WTC11 (cell line): ENCODE results near the gene MTHFS.

Experiments
- ATF2 ChIP-seq: sonication (generic); formaldehyde crosslinking; IDR thresholded peaks from 2 replicates; pipeline ENCODE4 v1.8.1; 2022; ENCODE audit warnings: low read depth, missing genetic modification reagents, borderline replicate concordance
- CTCF ChIP-seq: fragments of 200-600 bp; IDR thresholded peaks from 2 replicates; pipeline ENCODE4 v1.8.0; 2022; ENCODE audit warnings: antibody characterized with exemption
- E2F4 ChIP-seq: sonication (generic); formaldehyde crosslinking; IDR thresholded peaks from 2 replicates; pipeline ENCODE4 v1.8.1; 2022; ENCODE audit warnings: low read depth, mild to moderate bottlenecking, moderate library complexity, missing genetic modification reagents, borderline replicate concordance
- ETV6 ChIP-seq: sonication (generic); formaldehyde crosslinking; IDR thresholded peaks from 2 replicates; pipeline ENCODE4 v1.8.1; 2022; ENCODE audit warnings: mild to moderate bottlenecking, missing genetic modification reagents
- FOXP4 ChIP-seq: sonication (generic); formaldehyde crosslinking; IDR thresholded peaks from 2 replicates; pipeline ENCODE4 v1.8.0; 2022; ENCODE audit warnings: mild to moderate bottlenecking, missing genetic modification reagents
- GTF2I ChIP-seq: fragments of 250-450 bp; sonication (Bioruptor Pico); conservative IDR thresholded peaks from 2 replicates; pipeline ENCODE4 v1.4.0; 2021; ENCODE audit warnings: mild to moderate bottlenecking
- MLX ChIP-seq: sonication (generic); formaldehyde crosslinking; IDR thresholded peaks from 2 replicates; pipeline ENCODE4 v1.8.1; 2023; ENCODE audit warnings: mild to moderate bottlenecking, missing genetic modification reagents, moderate library complexity
- SP1 ChIP-seq: sonication (generic); formaldehyde crosslinking; conservative IDR thresholded peaks from 2 replicates; pipeline ENCODE4 v1.8.1; 2022; ENCODE audit warnings: missing genetic modification reagents
- ZNF263 ChIP-seq: sonication (generic); formaldehyde crosslinking; IDR thresholded peaks from 2 replicates; pipeline ENCODE4 v1.8.1; 2022; ENCODE audit warnings: low read depth, mild to moderate bottlenecking, moderate library complexity, missing genetic modification reagents
- ZNF281 ChIP-seq: sonication (generic); formaldehyde crosslinking; IDR thresholded peaks from 2 replicates; pipeline ENCODE4 v1.8.0; 2023; ENCODE audit warnings: mild to moderate bottlenecking, missing genetic modification reagents

- TF ChIP-seq CTCF (no peak), E2F4 (CRISPR knock-in tag) (no peak), SP1 (no peak), ZNF281 (CRISPR knock-in tag) (no peak), ATF2 (CRISPR knock-in tag) (no peak), ZNF263 (CRISPR knock-in tag) (no peak), GTF2I (CRISPR knock-in tag) (no peak), MLX (CRISPR knock-in tag) (no peak), FOXP4 (no peak), ETV6 (CRISPR knock-in tag) (no peak)
Observed at GRCh38 chr15:79922512-79923078, 25.8 kb upstream of the MTHFS start.
